GM19468 (cell line): ENCODE results near the gene APOC1.

Experiments used
- ATAC-seq: cut with Tn5 transposase; IDR thresholded peaks from one replicate; pipeline ENCODE4 v1.9.1; 2021; ENCODE audit warnings: mild to moderate bottlenecking, moderate library complexity, moderate number of reproducible peaks; ENCODE audit not compliant: unreplicated experiment; ENCODE audit errors: extremely low read depth

Gene APOC1

DNA sequence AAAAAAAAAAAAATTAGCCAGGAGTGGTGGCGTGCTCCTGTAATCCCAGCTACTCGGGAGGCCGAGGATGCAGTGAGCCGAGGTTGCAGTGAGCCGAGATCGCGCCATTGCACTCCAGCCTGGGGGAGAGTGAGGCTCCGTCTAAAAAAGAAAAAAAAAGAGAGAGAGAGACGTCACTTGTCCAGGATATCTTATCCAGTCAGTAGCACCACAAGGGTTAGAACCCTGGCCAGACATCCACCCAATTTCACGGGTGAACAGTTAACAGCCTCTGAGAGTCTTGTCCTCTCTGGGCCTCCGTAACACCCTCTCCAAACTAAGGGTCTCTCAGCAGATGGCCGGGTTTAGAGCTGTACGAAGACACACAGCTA is 39.9 kb downstream of the APOC1 start:
- no peak for ATAC-seq

DNA sequence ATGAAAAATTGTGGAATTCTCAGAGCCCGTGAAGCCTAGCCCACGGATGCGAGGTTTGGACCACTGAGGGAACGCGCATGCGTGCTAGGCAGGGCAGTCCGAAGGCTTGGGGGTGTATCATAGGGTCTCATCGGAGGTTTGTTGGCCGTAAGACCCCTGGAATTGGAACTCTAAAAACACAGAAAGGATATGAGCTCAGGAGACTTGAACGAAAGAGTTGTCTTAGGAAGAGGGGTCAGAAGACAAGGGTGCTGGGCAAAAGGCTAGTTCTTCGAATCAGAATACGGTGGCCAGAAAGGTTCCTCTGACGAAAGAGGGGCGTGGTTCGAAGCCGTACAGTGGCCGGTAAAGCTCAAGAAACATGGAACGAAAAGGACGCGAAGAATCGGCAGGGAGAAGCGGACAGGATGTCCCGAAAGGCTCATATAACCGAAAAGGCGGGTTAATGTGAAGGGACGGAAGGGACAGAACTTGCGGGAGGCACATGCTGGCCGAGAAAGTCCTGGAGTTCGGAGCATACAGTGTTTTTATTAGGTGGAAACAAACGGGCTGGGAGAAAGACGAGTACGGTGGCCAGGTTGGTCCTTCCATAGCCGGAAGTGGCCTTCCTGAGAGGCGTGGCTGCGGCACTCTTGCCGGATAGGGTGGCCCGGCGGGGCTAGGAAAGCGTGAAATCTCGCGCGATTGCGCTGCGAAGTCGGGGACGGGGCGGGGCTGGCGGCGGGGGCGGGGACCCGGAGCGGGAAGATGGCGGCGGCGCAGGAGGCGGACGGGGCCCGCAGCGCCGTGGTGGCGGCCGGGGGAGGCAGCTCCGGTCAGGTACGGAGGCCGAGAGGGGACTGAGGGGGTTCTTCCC is 40.5 kb downstream of the APOC1 start, which contains the start of gene CLPTM1:
CLPTM1 (plus strand) TSS at position 732 of the 856 bp plus-strand sequence; CDS start at position 748, 16 bp downstream.
- ATAC-seq, result peak; percentile 82

DNA sequence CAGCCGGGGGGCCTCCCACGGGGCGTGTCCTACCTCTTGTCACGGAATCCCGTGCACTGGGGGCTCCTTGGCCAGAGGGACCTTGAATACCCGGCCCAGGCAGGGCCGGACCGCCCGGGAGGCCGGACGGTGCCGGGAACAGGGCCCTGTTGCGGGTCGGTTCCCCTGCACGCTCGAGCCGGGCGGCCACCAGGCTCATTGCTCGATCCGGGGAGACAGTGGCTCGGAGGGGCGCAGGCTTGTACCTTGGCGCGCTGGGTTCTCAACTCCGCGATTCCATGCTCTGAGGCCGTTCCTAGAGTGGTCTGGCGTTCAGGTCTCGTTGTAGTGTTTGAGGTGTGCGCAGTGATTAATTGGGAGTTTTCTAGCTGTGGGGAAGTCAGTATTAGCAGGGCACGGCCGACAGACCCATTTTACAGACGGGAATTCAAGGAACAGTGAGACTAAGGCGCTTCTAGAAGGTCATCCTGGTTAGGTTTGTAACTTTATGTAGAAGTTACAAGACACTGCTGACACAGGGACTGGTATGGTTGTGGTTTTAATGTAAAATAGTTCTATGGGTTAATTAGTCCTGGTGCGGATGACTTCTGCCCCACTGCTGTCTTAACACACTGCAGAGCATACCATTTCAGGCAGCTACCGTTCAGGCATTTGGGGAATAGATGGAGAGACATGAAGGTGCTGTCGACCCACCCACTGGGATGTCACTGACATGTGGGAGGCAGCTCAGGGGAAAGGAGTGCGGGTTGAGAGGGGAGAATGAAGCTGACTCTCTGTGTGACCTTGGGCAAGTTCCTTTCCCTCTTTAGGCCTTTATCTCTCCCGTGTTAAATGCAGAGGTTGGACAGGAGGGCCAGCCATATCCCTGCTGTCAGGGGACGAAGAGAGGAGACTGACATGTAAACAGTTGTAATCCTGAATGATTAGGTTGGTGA is 41.4 kb downstream of the APOC1 start:
- no peak for ATAC-seq

DNA sequence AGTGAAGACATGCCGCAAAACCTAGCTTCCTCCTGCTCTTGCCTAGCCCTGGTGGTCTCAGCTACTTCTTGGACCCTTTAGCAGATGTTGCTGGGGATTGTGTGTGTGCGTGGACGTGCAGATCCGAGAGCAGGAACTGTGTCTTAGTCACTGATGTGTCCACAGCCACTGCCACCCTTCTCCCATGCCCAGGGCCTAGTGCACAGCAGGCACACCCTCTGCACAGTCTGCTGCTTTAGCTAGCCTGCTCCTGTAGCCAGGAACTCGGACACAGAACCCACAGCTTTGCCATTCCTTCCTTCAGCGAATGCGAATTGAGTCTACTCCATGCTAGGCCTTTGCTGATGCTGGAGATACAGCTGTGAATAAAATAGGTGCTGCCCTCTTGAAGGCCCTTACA is 43.1 kb downstream of the APOC1 start:
- ATAC-seq, result no peak

DNA sequence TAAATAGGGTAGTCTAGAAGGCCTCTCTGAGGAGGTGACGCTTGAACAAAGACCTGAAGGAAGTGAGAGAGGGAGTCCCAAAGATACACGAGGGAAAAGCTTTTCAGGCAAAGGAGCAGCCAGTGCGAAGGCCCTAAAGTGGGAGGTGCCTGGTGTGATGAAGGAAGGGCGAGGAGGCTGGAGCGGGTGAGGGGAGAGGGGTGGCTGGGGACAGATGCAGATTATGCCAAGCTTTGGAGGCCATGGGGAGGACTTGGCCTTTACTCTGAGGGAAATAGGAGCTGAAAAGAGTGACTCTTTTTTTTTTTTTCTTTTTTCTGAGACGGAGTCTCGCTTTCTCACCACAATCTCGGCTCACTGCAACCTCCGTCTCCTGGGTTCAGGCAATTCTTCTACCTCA is 43.7 kb downstream of the APOC1 start:
- no peak for ATAC-seq

DNA sequence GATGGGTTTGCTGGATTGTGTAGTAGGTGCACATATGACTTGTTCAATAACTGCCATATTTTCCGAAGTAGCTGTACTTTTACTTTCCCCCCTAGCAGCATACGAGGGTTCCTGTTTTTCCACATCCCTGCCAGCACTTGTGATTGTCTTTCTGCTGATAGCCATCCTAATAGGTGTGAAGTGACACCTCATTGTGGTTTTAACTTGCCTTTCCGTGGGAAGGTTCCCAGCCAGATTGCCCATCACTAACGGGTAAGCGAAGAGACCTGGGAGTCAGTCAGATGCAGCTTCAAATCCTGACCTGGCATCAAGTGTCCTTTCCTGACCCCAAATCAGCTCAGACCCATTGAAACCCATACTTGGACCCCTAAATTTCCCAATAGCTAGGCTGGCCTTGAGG is 45.3 kb downstream of the APOC1 start:
- ATAC-seq, result no peak

DNA sequence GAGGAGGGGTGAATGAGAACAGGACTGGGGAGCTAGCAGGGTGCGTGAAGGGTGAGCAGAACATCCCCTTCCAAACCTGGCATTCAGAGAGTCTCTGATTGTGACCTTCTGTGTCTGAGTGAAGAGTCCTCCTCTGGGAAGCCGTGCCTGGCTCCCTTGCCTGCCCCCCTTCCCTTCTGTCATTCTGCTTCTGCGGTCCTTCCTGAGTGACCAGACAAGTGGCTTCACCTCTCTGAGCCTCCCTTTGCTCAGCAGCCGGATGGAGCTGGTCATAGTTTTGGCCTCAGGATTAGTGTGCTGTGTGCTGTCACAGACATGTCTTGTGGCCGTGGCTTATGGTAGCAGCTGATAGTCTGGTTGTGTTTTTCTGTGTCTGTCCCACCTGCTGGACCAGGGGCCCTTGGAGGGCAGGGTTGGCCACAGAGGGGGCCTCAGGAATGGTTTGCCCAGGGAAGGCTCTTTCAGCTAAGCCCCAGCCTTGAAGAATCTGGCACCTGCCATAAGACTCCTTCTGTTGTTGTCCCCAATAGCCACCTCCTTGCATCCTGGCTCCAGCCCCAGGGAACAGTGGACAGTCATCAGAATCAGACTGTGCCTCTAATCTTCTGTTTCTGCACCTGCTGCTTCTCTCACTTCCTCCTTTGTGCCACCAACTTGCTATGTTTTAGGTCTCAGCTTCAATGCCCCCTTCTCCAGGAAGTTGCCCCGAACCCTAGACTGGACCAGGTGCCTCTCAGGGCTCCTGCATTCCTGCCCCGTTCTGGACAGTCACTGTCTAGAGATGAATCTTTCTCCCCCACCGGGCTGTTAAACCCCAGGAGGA is 46.7 kb downstream of the APOC1 start:
- no peak for ATAC-seq

DNA sequence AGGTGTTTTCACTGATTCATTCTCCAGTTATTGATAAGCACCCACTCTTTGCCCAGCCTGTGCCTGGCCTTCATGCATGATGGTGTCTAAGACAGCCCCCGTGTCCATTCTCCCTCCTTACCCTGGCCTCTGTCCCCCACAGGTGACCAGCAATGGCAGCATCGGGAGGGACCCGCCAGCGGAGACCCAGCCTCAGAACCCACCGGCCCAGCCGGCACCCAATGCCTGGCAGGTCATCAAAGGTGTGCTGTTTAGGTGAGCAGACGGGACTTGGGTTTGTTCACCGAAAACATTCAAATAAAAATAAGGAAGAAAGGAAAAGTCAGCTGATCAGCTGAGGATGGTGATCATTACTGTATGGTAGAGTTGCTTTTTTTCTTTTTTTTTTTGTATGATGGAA is 47.4 kb downstream of the APOC1 start:
- no peak for ATAC-seq

DNA sequence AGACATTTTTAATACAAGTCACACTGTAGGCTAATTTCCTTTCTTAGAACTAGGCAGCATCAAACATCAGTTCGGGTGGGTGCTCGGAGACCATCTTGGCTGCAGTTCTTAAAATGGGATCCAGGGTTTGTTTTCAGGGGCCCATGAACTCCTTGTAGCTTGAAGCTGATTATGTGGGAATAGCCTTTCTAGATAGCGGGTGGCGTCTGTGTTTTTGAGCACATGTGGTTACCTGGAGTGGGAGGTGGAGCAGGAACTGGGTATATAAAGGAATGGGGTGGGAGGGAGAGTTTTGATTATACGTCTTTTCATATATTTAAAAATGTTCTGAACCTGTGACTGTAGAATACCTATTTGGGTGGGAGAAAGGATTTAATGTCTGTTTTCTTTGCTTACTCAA is 53.7 kb downstream of the APOC1 start:
- no peak for ATAC-seq

DNA sequence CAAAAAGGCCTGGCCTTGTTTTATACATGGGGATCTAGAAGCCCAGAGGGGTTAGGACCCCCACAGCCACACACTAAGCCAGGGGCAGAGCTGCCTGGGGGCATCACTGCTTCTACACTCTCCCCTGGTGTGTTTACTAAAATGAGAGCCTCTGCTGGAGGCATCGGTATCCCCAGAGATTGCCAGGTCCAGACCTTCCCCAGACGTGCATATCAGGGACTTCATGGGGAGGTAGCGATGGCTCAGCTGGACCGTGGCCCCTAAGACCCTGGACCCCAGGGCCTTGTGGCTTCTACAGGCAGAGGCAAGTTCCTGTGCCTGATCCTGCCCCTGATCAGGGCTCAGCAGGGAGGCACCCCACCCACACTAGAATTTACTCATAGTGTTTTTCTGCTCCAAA is 54.3 kb downstream of the APOC1 start:
- ATAC-seq, result no peak
